Measurements from ENCODE around the gene RAB31.
"Not testable (repeated sequence)": the region's sequence is repeated elsewhere in the genome, so short reads cannot be mapped to it uniquely, and the experiment has no call there.

RAB31 gene

GRCh38 chr18:9894454-9895068, 186.5 kb downstream of the RAB31 start:
- DNase-seq, result no peak

- DNase-seq, result no peak
Measured at GRCh38 chr18:9897129-9897528, 189.0 kb downstream of the RAB31 start.

GRCh38 chr18:9897787-9898291, 189.7 kb downstream of the RAB31 start:
- not testable (repeated sequence) for DNase-seq

GRCh38 chr18:9898792-9899549, 190.9 kb downstream of the RAB31 start:
- DNase-seq, result no peak

DNA sequence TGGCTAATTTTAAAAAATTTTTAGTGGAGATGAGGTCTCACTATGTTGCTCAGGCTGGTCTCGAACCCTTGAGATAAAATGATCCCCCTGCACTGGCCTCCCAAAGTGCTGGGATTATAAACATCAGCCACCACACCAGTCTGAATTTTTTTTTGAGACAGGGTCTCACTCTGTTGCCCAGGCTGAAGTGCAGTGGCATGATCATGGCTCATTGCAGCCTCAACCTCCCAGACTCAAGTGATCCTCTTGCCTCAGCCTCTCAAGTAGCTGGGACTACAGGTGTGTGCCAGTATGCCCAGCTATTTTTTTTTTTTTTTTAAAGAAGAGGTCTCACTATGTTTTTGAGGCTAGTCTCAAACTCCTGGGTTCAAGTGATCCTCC, 191.4 kb downstream of the RAB31 start:
- DNase-seq, result not testable (repeated sequence)

- DNase-seq, result no peak
Measured at GRCh38 chr18:9900699-9901098, 192.6 kb downstream of the RAB31 start.

DNA sequence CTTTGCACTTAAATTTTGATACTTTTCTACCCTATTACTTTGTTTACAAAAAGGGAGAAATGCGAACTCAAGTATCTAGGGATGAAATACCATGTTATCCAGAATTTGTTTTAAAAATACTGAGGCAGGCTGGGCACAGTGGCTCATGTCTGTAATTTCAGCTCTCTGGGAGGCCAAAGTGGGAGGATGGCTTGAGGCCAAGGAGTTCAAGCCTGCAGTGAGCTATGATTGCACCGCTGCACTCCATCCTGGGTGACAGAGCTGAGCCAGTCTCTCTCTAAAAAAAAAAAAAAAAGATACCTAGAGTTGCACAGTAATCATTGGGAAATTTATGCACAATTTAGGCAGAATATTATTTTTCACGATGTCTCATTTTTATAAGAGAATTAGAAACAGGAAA, 193.3 kb downstream of the RAB31 start:
- DNase-seq, result no peak

- DNase-seq, result not testable (repeated sequence)
Measured at GRCh38 chr18:9902264-9902663, 194.2 kb downstream of the RAB31 start.

- DNase-seq, result no peak
Measured at GRCh38 chr18:9902832-9903231, 194.7 kb downstream of the RAB31 start.

DNA sequence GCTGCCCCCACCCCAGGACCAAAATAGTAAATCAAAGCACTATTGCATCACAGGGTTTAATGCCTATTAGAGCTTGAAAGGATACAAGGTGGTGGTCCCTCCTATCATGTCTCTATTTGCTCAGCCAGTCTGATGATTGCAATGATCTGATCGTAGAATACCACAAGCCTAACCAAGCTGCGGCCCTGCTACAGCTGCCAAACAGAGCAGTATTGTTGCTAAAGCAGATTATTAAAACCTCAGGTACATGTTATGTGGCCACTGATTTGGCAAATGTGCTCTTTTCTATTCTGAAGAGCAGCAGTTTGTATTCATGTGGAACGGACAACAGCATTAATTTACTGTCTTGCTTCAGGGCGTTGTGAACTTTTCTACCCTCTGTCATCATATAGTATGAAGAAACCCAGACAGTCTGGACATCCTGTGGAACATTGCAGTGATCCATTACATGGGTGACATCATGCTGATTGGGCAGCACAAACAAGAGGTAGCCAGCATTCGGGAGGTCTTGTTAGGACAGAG, 197.4 kb downstream of the RAB31 start:
- DNase-seq, result no peak

- no peak for DNase-seq
Measured at GRCh38 chr18:9906481-9906880, 198.4 kb downstream of the RAB31 start.

GRCh38 chr18:9907867-9908266, 199.8 kb downstream of the RAB31 start:
- DNase-seq, result no peak

GRCh38 chr18:9910071-9910470, 202.0 kb downstream of the RAB31 start:
- no peak for DNase-seq

- no peak for DNase-seq
Measured at GRCh38 chr18:9910661-9911060, 202.6 kb downstream of the RAB31 start.

DNA sequence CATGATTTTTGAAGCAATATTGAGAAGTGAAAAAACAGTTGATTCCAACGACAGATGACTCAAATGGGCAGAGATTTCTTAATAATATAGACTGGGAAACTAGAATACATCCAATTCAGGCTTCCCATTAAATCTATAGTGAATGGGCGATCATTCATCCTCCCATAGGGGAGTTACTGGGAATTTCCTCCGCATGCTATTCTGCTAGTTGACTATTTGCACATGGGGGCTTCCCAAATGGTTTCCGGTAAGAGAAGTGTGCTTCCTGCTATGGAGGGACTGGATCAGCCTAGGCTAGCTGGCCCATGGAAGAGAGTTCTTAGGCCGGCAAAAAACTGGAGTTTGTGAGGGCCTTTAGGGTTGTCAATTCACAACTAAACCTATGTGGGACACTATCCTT, 203.1 kb downstream of the RAB31 start:
- no peak for DNase-seq

Data from fibroblast of skin of back (primary cell).